Medulla oblongata (tissue), 1 donor: ENCODE results near the gene AGAP2.

Experiments
- DNase-seq: peaks from one replicate; pipeline ENCODE4 v3.0.0-alpha.2; 2015; ENCODE audit errors: extremely low spot score

The AGAP2 gene

GRCh38 chr12:57736741-57737466 is 1.6 kb downstream of the AGAP2 start:
- DNase-seq, result no peak

GRCh38 chr12:57735952-57736740 is 2.4 kb downstream of the AGAP2 start:
- peak; percentile 42 for DNase-seq

DNA sequence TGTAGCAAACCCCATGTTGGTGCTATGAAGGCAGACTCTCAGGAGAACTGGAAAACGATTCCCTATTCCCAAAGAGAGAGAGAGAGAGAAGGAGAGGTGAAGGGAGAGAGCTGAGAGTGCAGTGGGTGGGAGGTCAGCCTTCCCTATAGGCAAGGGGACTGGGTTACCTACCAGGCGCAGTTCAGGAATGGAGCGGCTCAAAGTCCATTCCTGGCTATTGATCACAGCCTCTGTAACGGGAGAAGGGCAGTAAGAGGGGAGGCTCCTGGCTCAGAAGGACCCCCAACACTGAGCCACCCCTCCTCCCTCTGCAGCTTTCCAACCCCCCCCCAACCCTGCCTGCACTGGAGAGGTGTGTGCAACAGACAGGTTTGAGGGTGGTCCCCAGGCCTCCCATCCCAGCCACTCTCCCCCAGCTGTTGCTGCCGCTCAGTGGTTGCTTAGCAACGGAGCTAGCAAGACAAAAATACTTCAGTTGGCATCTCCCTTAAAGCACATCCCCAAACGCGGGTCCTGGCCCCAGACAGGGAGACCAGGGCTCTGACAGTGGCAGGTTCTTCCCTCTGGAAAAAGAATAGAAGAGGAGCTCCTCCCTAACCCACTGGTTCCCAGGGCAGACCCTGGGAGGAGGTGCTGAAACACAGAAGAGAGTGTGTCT is 3.2 kb downstream of the AGAP2 start:
- no peak for DNase-seq

- DNase-seq, result no peak
Observed at GRCh38 chr12:57734591-57734990, 4.0 kb downstream of the AGAP2 start.

DNA sequence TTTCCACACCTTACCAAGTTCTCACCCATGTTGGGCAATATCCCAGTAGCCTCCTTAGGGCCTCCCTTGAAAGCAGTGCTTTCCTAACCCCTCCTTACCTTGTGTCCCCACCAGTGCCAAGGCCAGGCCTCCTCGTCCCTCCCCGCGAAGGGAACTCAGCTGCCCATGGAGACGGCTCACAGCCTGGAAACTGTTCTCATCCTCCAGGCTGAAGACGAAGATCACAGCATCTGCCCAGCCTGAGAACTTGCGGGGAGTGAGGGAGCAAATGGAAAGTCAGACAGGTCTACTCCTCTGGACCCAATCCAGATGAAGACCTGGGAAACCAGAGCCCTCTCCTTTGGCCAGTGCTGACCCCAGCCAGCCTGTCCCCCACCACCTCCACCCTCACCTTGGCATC is 4.6 kb downstream of the AGAP2 start:
- no peak for DNase-seq

DNA sequence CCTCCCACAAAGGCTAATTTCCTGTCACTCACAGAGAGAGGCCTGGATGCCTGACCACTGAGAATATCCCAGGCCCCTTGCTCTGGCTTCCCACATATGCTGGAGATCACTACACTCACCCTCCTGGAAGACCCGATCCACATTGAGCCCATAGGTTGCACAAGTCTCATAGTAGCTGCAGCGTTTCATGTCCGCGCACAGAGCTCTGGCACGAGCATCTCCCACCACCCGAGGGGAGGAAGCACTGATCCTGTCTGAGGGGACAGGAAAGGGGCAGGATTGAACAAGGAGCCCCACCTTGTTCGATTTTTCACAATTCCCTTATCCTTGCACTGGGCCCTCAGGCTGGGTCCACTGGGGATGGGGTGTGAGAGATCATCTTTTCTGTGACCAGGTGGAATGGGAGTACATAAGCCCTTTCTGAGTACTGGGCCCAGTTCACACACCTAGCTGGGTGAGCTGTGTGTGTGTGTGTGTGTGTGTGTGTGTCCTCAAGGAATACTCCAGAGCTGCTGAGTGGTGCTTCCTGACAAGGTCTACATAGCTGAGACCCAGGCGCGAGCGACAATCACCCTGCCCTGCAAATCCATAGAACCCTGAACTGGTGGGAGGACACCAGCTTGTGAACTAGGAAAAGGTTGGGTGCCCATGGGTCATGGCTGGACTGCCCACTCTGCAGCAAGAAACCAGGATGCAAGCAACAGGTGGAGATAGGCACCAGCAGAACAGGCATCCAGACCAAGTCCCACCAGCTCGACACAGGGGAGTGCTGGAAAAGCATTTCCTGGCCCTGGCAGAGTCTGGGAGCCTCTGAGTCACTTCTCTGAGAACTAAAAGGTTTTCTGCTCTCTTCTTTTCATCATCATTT is 5.6 kb downstream of the AGAP2 start:
- no peak for DNase-seq

GRCh38 chr12:57732270-57732669 is 6.3 kb downstream of the AGAP2 start:
- no peak for DNase-seq

DNA sequence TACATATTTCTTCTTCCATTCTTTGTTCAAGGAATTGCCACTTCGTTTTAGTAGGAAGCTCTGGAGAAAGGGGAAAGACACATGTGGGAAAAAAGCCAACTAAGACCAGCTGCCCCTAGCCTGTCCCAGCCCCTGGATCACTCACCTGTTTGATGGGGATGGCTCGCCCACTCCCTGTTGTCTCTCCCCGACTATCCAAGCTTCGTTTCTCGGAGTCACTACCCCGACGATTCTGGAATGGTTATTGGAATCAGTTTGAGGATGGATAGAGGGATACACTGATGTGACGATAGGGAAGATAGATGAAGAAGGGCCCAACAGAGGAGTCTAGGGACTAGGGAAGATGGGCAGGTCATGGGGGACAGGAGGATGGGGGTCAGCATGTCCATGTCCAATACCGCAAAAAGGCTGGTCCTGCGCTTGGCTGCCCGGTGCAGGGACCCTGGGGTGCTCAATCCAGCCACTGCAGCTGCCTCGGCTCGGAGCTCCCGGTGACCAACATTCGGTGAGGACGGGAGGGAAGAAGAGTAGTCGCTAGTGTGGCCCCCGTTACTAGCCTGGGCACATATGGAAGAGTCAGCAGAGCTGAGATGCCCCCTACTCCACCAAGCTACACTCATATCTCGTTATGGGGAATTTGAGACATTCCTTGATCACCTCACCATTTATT is 7.0 kb downstream of the AGAP2 start:
- no peak for DNase-seq

GRCh38 chr12:57730336-57731067 is 8.0 kb downstream of the AGAP2 start:
- no peak for DNase-seq

GRCh38 chr12:57729321-57729844 is 9.2 kb downstream of the AGAP2 start:
- DNase-seq, result no peak

- DNase-seq, result no peak
Observed at GRCh38 chr12:57727758-57728395, 10.7 kb downstream of the AGAP2 start.

DNA sequence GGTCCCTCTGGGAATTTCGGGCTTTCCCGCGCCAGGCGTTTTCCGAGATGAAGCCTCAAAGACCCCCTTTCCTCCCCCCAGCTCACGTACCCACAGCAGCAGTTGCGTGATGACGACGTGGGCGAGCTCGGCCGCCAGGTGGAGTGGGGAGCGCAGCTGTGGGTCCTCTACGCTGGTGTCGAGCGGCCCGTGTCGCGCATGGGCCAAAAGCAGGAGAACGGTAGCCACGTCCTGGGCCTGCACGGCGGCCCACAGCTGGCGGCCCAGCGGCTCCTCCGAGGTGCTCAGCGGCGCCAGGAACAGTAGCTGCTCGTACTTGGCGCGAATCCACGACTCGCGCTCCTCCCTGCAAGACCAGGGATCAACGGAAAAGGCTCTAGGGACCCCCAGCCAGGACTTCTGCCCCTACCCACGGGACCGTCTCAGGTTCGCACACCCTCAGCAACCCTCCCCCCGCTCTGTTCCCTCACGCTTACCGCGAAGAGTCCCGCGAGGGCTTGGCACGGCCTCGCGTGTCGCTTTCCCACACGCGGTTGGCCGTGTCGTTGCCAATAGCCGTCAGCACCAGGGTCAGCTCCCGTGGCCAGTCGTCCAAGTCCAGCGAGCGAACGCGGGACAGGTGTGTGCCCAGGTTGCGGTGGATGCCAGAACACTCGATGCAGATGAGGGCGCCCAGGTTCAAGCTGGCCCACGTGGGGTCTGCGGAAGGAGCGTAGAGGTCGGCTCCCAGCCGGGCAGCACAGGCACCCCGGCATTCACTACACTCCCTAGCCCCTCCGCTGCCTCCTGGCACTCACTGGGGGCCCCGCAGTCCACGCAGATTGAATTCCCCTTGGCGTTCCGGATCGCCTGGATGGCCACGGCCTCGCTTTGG is 11.4 kb downstream of the AGAP2 start:
- DNase-seq, result no peak

DNA sequence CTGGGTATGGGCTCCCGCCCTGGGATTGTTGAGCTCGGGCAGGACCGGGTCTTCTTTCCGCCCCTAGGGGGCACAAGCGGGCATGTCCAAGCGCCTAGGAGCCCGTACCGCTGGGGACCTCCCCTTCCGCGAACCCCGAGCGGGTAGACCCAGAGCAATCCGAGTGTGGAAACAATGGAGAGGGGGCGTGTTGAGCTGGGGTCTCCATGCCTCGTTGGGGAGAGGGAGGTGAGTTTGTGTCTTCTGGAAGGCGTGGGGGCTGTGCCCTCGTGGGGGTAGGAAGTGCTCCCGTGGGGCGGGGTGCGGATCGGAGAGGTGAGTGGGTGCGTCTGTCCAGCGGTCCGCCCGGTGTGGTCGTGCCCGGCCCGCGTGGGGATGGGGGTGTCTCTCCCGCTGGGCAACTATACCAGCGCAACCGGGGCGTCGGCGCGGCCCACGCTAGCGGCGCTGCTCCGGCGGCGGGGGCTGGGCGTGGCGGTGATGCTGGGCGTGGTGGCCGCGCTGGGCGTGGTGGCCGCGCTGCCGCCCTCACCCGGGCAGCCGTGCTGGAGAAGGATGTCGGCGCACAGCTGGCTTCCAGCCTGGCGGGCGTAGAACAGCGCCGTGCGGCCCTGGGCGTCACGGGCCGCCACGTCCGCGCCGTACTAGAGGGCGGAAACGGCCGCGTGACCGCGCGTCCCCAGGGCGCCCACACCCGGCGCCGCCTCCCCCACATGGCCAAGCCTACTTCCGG is 12.2 kb downstream of the AGAP2 start:
- peak; percentile 58 for DNase-seq

DNA sequence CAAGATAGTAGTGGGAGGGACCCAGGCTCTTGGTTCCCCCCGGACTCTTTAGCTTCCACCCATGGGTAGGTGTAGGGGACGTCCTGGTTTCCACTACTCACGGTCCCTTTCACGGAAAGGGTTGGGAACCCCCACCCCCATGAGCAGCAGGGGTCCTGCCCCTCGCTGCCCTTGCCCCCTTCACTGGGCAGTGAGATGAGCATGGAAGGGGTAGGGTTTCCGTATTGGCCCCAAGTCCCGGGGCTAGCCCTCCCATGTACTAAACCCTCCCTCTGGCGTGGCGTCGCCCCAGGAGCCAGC is 12.7 kb downstream of the AGAP2 start:
- DNase-seq, result no peak

- DNase-seq, result no peak
Observed at GRCh38 chr12:57724936-57725740, 13.4 kb downstream of the AGAP2 start.

GRCh38 chr12:57724003-57724935 is 14.3 kb downstream of the AGAP2 start:
- DNase-seq, result no peak
